Measurements from ENCODE around the gene SMPD2.

- no peak for TF ChIP-seq POLR2A (IDR thresholded peaks at IDR 0.05; ENCODE audit: low read depth, low read length)
- no peak for TF ChIP-seq POLR2AphosphoS5 (IDR thresholded peaks at IDR 0.05; ENCODE audit: low read depth, low read length)
- no peak for TF ChIP-seq TAF1 (IDR thresholded peaks at IDR 0.05; ENCODE audit: low read depth, low read length)
- no peak for TF ChIP-seq POU2F2 (IDR thresholded peaks at IDR 0.05; ENCODE audit: low read depth, low read length)
Measured at GRCh38 chr6:109451376-109451775, 10.9 kb downstream of the SMPD2 start.

Measured in GM12891 (cell line).